ENCODE data around the gene PPDPF. TPM values are rescaled to one million over a fixed set of nuclear protein-coding genes. Genes with fewer than 3 reads are reported as not detected.
"Not testable (repeated sequence)": the region's sequence is repeated elsewhere in the genome, so short reads cannot be mapped to it uniquely, and the experiment has no call there.

The PPDPF gene
- total RNA-seq, 1 experiment from 2014 or later, result 149 TPM

- no peak overlapping the region for H4K91ac ChIP-seq (ENCODE audit: insufficient read length, low read depth, low read length)
- no peak overlapping the region for H4K8ac ChIP-seq (replicated peaks; ENCODE audit: insufficient read length, low read depth, low read length)
- H3K9ac ChIP-seq (ENCODE audit: extremely low read depth, insufficient read length, low read length), result no peak overlapping the region
- no peaks in the 10 kb centered on the region for H3K36me3 Mint-ChIP-seq (ENCODE audit: insufficient read depth in 1 of 3, low read depth in 3 of 3)
- no peak overlapping the region for H3K23ac ChIP-seq (ENCODE audit: insufficient read length, low read depth, low read length)
- H2AFZ ChIP-seq (ENCODE audit: low read length), result no peak overlapping the region
- H3K79me1 ChIP-seq (ENCODE audit: insufficient read depth, low read depth, low read length, poor library complexity, severe bottlenecking), result no peaks in the 10 kb centered on the region
- H2BK20ac ChIP-seq (ENCODE audit: low read depth, low read length, poor library complexity, severe bottlenecking), result no peak overlapping the region
- no peaks in the 10 kb centered on the region for H3K9me3 ChIP-seq (ENCODE audit: control insufficient read depth, low read depth, low read length)
- no CpG with 5 or more reads among the region's 28 CpGs for WGBS (ENCODE audit: extremely low coverage, insufficient read length, low lambda C conversion rate)
- H2BK15ac ChIP-seq (ENCODE audit: low read depth, low read length), result no peak overlapping the region
- H3K14ac ChIP-seq (ENCODE audit: insufficient read depth, low read length), result no peak overlapping the region
- H3K4ac ChIP-seq (ENCODE audit: low read depth, low read length), result no peak overlapping the region
- H2BK12ac ChIP-seq (ENCODE audit: insufficient read length, low read depth, low read length), result no peak overlapping the region
- H2BK120ac ChIP-seq (ENCODE audit: low read depth, low read length, poor library complexity, severe bottlenecking), result no peak overlapping the region
- no peak overlapping the region for H3T11ph ChIP-seq (ENCODE audit: low read length)
- H4K20me1 ChIP-seq (ENCODE audit: control insufficient read depth, insufficient read depth, insufficient read length), result no peaks in the 10 kb centered on the region
- H3K27ac Mint-ChIP-seq, result no peak overlapping the region
- H3K18ac ChIP-seq (ENCODE audit: insufficient read length, low read depth, low read length), result no peak overlapping the region
- H3K4me1 ChIP-seq (ENCODE audit: insufficient read depth, low read length), result no peaks in the 10 kb centered on the region
- H3K4me3 Mint-ChIP-seq, result no peak overlapping the region
- H3K79me2 ChIP-seq (ENCODE audit: insufficient read depth, low read length), result no peaks in the 10 kb centered on the region
- H3K27me3 Mint-ChIP-seq (ENCODE audit: low read depth), result no peaks in the 10 kb centered on the region
- H3K27ac ChIP-seq (ENCODE audit: insufficient read length, low read depth, low read length), result no peak overlapping the region
- no peak overlapping the region for H4K5ac ChIP-seq (ENCODE audit: insufficient read length, low read depth, low read length)
- H3K27me3 ChIP-seq (ENCODE audit: insufficient read depth, low read length), result no peaks in the 10 kb centered on the region
- TF ChIP-seq, protein P1, sequence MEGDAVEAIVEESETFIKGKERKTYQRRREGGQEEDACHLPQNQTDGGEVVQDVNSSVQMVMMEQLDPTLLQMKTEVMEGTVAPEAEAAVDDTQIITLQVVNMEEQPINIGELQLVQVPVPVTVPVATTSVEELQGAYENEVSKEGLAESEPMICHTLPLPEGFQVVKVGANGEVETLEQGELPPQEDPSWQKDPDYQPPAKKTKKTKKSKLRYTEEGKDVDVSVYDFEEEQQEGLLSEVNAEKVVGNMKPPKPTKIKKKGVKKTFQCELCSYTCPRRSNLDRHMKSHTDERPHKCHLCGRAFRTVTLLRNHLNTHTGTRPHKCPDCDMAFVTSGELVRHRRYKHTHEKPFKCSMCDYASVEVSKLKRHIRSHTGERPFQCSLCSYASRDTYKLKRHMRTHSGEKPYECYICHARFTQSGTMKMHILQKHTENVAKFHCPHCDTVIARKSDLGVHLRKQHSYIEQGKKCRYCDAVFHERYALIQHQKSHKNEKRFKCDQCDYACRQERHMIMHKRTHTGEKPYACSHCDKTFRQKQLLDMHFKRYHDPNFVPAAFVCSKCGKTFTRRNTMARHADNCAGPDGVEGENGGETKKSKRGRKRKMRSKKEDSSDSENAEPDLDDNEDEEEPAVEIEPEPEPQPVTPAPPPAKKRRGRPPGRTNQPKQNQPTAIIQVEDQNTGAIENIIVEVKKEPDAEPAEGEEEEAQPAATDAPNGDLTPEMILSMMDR (conservative IDR thresholded peaks at IDR 0.05), result no peak
- DNase-seq, result no peak
- peaks cover 3 to 5% of the 10 kb centered on the region in 2 experiments; a peak in 3 of 4 replicates for H3K4me1 Mint-ChIP-seq
- no peak overlapping the region for H3K56ac ChIP-seq (ENCODE audit: insufficient read length, low read depth, low read length)
- no peaks in the 10 kb centered on the region for H3K9me3 Mint-ChIP-seq
- no peak overlapping the region for H2AK5ac ChIP-seq (ENCODE audit: insufficient read length, low read length)
- H3K4me2 ChIP-seq (ENCODE audit: insufficient read depth, insufficient read length, low read length), result no peak overlapping the region
- H2BK5ac ChIP-seq (ENCODE audit: insufficient read length, low read length), result no peak overlapping the region
- peaks cover 4% of the 10 kb centered on the region for H3K23me2 ChIP-seq (ENCODE audit: insufficient read length, low read depth, low read length, poor library complexity, severe bottlenecking)
Measured at GRCh38 chr20:63570281-63571086, 49.9 kb downstream of the PPDPF start.

GRCh38 chr20:63571087-63571478, 50.5 kb downstream of the PPDPF start:
- H2BK15ac ChIP-seq (ENCODE audit: low read depth, low read length); H3T11ph ChIP-seq (ENCODE audit: low read length); DNase-seq; H3K27ac Mint-ChIP-seq; H3K4ac ChIP-seq (ENCODE audit: low read depth, low read length); H3K4me3 Mint-ChIP-seq; H3K9ac ChIP-seq (ENCODE audit: extremely low read depth, insufficient read length, low read length); H3K23ac ChIP-seq (ENCODE audit: insufficient read length, low read depth, low read length); H3K36me3 Mint-ChIP-seq (ENCODE audit: insufficient read depth in 1 of 3, low read depth in 3 of 3); H3K9me3 Mint-ChIP-seq; H2AFZ ChIP-seq (ENCODE audit: low read length); H3K27me3 ChIP-seq (ENCODE audit: insufficient read depth, low read length); H2BK5ac ChIP-seq (ENCODE audit: insufficient read length, low read length); H3K4me2 ChIP-seq (ENCODE audit: insufficient read depth, insufficient read length, low read length); H2BK20ac ChIP-seq (ENCODE audit: low read depth, low read length, poor library complexity, severe bottlenecking); H3K14ac ChIP-seq (ENCODE audit: insufficient read depth, low read length); H4K5ac ChIP-seq (ENCODE audit: insufficient read length, low read depth, low read length); H3K9me3 ChIP-seq (ENCODE audit: control insufficient read depth, low read depth, low read length); H4K8ac ChIP-seq (replicated peaks; ENCODE audit: insufficient read length, low read depth, low read length); H2AK5ac ChIP-seq (ENCODE audit: insufficient read length, low read length); H2BK120ac ChIP-seq (ENCODE audit: low read depth, low read length, poor library complexity, severe bottlenecking); H4K91ac ChIP-seq (ENCODE audit: insufficient read length, low read depth, low read length); H3K56ac ChIP-seq (ENCODE audit: insufficient read length, low read depth, low read length); H3K27ac ChIP-seq (ENCODE audit: insufficient read length, low read depth, low read length); H3K18ac ChIP-seq (ENCODE audit: insufficient read length, low read depth, low read length); H2BK12ac ChIP-seq (ENCODE audit: insufficient read length, low read depth, low read length); H3K4me1 ChIP-seq (ENCODE audit: insufficient read depth, low read length); H3K79me2 ChIP-seq (ENCODE audit: insufficient read depth, low read length); H4K20me1 ChIP-seq (ENCODE audit: control insufficient read depth, insufficient read depth, insufficient read length); H3K27me3 Mint-ChIP-seq (ENCODE audit: low read depth); H3K4me1 Mint-ChIP-seq; H3K79me1 ChIP-seq (ENCODE audit: insufficient read depth, low read depth, low read length, poor library complexity, severe bottlenecking); H3K23me2 ChIP-seq (ENCODE audit: insufficient read length, low read depth, low read length, poor library complexity, severe bottlenecking): not testable (repeated sequence)
- no CpG with 5 or more reads among the region's 11 CpGs for WGBS (ENCODE audit: extremely low coverage, insufficient read length, low lambda C conversion rate)
